ENCODE results near the gene DHFR. TPM values are rescaled to one million over a fixed set of nuclear protein-coding genes. Genes with fewer than 3 reads are reported as not detected.

Gene DHFR
- total and polyA plus RNA-seq, 8 donors: 0.88 to 5.8 (median 2.2) TPM

DNA sequence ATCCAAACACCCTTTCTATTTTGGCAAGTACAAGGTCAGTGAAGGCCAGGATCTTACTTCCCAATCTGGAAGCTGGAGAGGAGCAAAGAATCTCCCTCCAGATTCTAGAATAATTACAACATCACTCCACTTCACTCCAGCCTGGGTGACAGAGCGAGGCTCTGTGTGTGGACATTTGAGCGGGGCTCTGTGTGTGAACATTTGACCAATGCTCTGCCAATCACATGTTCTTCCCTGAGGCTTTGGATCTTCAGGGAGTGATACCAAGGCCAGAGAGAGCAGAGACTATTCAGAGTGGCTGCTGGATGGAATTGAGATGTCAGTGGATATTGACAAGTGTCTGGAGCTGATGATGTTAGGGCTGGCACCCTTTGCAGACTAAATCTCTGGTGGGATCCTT is 60.0 kb downstream of the DHFR start:
- H3K27me3 ChIP-seq: no peaks in the 10 kb centered on the region
- FAIRE-seq (no peak), DNase-seq (no peak), ATAC-seq (no peak)
- no peaks in the 10 kb centered on the region for H3K9me3 ChIP-seq
- intact Hi-C loops (cut with DNase I): no loop called here
- TF ChIP-seq, protein P1, sequence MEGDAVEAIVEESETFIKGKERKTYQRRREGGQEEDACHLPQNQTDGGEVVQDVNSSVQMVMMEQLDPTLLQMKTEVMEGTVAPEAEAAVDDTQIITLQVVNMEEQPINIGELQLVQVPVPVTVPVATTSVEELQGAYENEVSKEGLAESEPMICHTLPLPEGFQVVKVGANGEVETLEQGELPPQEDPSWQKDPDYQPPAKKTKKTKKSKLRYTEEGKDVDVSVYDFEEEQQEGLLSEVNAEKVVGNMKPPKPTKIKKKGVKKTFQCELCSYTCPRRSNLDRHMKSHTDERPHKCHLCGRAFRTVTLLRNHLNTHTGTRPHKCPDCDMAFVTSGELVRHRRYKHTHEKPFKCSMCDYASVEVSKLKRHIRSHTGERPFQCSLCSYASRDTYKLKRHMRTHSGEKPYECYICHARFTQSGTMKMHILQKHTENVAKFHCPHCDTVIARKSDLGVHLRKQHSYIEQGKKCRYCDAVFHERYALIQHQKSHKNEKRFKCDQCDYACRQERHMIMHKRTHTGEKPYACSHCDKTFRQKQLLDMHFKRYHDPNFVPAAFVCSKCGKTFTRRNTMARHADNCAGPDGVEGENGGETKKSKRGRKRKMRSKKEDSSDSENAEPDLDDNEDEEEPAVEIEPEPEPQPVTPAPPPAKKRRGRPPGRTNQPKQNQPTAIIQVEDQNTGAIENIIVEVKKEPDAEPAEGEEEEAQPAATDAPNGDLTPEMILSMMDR (IDR thresholded peaks at IDR 0.05): no peak
- H3K4me3 ChIP-seq: no peak overlapping the region
- H3K27ac ChIP-seq: no peak overlapping the region
- no peaks in the 10 kb centered on the region for H3K4me1 ChIP-seq
- no peaks in the 10 kb centered on the region for H3K36me3 ChIP-seq
- 85 to 91% methylated on average over 2 of the region's 2 CpGs for WGBS, 2 donors

DNA sequence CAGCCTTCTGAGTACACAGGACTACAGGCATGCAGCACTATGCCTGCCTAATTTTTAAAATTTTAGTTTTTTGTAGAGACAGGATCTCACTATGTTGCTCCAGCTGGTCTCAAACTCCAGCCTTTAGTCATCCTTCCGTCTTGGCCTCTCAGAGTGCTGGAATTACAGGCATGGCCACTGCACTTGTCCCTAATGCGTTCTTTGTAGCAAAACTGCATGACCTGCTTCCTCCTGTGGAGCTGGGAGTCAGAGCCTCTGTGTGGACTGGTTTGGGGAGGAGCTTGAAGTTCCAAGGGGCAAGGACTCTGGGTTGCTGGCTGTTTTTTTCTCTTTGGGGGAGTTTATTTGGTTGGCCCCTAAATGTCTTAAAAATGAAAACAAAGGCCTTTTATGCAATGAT is 62.0 kb downstream of the DHFR start:
- no peak for ATAC-seq
- no peak for FAIRE-seq

DNA sequence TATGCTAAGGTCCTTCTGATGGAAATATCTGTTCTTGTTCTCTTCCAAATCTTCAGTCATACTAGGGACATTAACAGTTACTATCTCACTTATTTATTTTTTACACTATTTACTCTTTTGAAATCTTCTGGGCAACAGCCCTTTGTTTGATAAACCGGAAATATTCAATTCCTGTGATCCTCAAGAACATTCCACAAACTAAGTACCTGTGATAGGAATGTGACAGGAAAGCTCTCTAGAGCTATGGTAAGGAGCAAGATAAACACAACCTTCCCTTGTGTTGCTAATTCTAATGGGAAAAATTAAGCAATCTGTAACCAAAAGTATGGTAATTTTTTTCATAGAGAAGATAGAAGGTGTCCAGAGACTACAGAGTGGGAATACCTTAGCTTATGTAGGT is 62.7 kb downstream of the DHFR start:
- H3K36me3 ChIP-seq: no peaks in the 10 kb centered on the region
- DNase-seq (no peak), ATAC-seq (no peak), FAIRE-seq (no peak)
- intact Hi-C loops (cut with DNase I): no loop called here
- no peak overlapping the region for H3K27ac ChIP-seq
- TF ChIP-seq, protein P1 (IDR thresholded peaks at IDR 0.05): no peak
- no peak overlapping the region for H3K4me3 ChIP-seq
- no peaks in the 10 kb centered on the region for H3K4me1 ChIP-seq
- H3K27me3 ChIP-seq: no peaks in the 10 kb centered on the region
- WGBS, 2 donors: 11 to 13% methylated on average over 1 of the region's 1 CpG
- no peaks in the 10 kb centered on the region for H3K9me3 ChIP-seq

More for the DNA sequence above, 62.0 kb downstream of the DHFR start:
- H3K4me3 ChIP-seq: no peak overlapping the region
- no peak overlapping the region for H3K27ac ChIP-seq
- intact Hi-C loops (cut with DNase I): no loop called here
- H3K36me3 ChIP-seq: no peaks in the 10 kb centered on the region
- no peaks in the 10 kb centered on the region for H3K27me3 ChIP-seq
- WGBS, 2 donors: 78 to 82% methylated on average over 2 of the region's 2 CpGs
- TF ChIP-seq, protein P1 (IDR thresholded peaks at IDR 0.05): no peak
- H3K9me3 ChIP-seq: no peaks in the 10 kb centered on the region
- DNase-seq: no peak
- no peaks in the 10 kb centered on the region for H3K4me1 ChIP-seq

GRCh38 chr5:80591352-80591751 is 63.4 kb downstream of the DHFR start:
- no peak overlapping the region for H3K4me3 ChIP-seq
- DNase-seq: no peak
- no peaks in the 10 kb centered on the region for H3K9me3 ChIP-seq
- H3K4me1 ChIP-seq: no peaks in the 10 kb centered on the region
- intact Hi-C loops (cut with DNase I): no loop called here
- ATAC-seq: no peak
- H3K27ac ChIP-seq: no peak overlapping the region
- no peak for FAIRE-seq
- no peaks in the 10 kb centered on the region for H3K27me3 ChIP-seq
- H3K36me3 ChIP-seq: no peaks in the 10 kb centered on the region
- WGBS, 2 donors: 54 to 70% methylated on average over 3 of the region's 3 CpGs
- TF ChIP-seq, protein P1 (IDR thresholded peaks at IDR 0.05): no peak

GRCh38 chr5:80590766-80591165 is 64.0 kb downstream of the DHFR start:
- ATAC-seq (no peak), DNase-seq (no peak), FAIRE-seq (no peak)
- no peak overlapping the region for H3K4me3 ChIP-seq
- WGBS, 2 donors: 59 to 60% methylated on average over 5 of the region's 5 CpGs
- H3K4me1 ChIP-seq: no peaks in the 10 kb centered on the region
- TF ChIP-seq, protein P1 (IDR thresholded peaks at IDR 0.05): no peak
- H3K9me3 ChIP-seq: no peaks in the 10 kb centered on the region
- H3K27ac ChIP-seq: no peak overlapping the region
- no peaks in the 10 kb centered on the region for H3K27me3 ChIP-seq
- intact Hi-C loops (cut with DNase I): no loop called here
- no peaks in the 10 kb centered on the region for H3K36me3 ChIP-seq

Data from pancreas (tissue), 10 donors.